ENCODE measurements around the gene HDAC2.

DNA sequence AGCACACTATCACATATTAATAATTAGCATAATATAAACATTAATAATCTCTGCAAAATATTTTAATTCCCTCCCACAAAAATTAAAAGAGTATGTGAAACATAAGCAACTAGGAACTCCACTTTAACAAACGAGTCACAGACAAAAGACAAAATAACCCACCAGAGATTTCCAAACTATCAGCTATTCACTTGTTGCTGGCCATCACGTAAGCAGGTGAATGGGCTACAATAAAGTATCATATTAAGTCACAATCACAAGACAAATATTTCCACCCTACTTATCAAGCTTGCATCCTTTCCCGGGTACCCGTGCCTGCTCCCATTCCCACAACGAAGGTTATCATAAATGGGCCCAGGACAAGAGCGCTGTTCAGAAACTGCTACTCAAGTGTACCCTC is 2.5 kb downstream of the HDAC2 start:
- TF ChIP-seq, protein P1, sequence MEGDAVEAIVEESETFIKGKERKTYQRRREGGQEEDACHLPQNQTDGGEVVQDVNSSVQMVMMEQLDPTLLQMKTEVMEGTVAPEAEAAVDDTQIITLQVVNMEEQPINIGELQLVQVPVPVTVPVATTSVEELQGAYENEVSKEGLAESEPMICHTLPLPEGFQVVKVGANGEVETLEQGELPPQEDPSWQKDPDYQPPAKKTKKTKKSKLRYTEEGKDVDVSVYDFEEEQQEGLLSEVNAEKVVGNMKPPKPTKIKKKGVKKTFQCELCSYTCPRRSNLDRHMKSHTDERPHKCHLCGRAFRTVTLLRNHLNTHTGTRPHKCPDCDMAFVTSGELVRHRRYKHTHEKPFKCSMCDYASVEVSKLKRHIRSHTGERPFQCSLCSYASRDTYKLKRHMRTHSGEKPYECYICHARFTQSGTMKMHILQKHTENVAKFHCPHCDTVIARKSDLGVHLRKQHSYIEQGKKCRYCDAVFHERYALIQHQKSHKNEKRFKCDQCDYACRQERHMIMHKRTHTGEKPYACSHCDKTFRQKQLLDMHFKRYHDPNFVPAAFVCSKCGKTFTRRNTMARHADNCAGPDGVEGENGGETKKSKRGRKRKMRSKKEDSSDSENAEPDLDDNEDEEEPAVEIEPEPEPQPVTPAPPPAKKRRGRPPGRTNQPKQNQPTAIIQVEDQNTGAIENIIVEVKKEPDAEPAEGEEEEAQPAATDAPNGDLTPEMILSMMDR (IDR thresholded peaks at IDR 0.05; ENCODE audit: borderline replicate concordance, extremely low read depth, low read length, poor library complexity, severe bottlenecking): no peak
- no peak for TF ChIP-seq EZH2 (IDR thresholded peaks at IDR 0.05; ENCODE audit: borderline replicate concordance, low read depth, low read length, severe bottlenecking)

All from DND-41 (cell line).